ENCODE data around the gene TRMT2A. TPM values are rescaled to one million over a fixed set of nuclear protein-coding genes. Genes with fewer than 3 reads are reported as not detected.

The TRMT2A gene
- total RNA-seq, 1 donor from 2014 or later: 24.3 TPM

DNA sequence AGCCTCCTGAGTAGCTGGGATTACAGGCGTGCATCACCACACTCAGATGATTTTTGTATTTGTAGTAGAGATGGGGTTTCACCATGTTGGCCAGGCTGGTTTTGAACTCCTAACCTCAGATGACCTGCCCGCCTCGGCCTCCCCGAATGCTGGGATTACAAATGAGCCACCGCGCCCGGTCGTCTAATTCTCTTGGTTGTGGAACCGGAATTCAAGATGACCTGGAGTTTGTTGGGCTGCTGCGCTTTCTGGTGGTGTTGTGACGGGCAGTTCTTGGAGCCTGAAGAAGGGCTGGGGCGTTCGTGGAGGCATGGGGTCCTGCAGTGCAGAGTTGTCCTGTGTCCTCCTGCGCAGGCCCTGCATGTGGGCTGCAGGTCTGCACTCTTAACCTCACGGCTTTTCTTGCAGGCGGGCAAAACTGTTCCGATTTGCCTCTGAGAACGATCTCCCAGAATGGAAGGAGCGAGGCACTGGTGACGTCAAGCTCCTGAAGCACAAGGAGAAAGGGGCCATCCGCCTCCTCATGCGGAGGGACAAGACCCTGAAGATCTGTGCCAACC, 4.9 kb upstream of the TRMT2A start:
- Mint-ChIP-seq H3K27ac (no peak overlapping the region), H3K27me3 (ENCODE audit: insufficient read depth, low read depth) (peaks cover 2% of the 10 kb centered on the region), H3K4me1 (peaks cover 19% of the 10 kb centered on the region), H3K36me3 (peaks cover 13% of the 10 kb centered on the region), H3K9me3 (no peaks in the 10 kb centered on the region), H3K4me3 (no peak overlapping the region)
- DNase-seq (ENCODE audit: low spot score): no peak
- H3K36me3 ChIP-seq: peaks cover 3% of the 10 kb centered on the region
- no peak overlapping the region for H2AFZ ChIP-seq (replicated peaks)
- H3K79me2 ChIP-seq (ENCODE audit: low read depth): peaks cover 76% of the 10 kb centered on the region
- no peak overlapping the region for H3K4me2 ChIP-seq
- H3K9ac ChIP-seq: peak overlapping the region; percentile 8
- H3K27me3 ChIP-seq: no peaks in the 10 kb centered on the region
- H3K27ac ChIP-seq: no peak overlapping the region
- H3K4me3 ChIP-seq: no peak overlapping the region
- TF ChIP-seq, protein P1, sequence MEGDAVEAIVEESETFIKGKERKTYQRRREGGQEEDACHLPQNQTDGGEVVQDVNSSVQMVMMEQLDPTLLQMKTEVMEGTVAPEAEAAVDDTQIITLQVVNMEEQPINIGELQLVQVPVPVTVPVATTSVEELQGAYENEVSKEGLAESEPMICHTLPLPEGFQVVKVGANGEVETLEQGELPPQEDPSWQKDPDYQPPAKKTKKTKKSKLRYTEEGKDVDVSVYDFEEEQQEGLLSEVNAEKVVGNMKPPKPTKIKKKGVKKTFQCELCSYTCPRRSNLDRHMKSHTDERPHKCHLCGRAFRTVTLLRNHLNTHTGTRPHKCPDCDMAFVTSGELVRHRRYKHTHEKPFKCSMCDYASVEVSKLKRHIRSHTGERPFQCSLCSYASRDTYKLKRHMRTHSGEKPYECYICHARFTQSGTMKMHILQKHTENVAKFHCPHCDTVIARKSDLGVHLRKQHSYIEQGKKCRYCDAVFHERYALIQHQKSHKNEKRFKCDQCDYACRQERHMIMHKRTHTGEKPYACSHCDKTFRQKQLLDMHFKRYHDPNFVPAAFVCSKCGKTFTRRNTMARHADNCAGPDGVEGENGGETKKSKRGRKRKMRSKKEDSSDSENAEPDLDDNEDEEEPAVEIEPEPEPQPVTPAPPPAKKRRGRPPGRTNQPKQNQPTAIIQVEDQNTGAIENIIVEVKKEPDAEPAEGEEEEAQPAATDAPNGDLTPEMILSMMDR (IDR thresholded peaks at IDR 0.05): no peak
- TF ChIP-seq EZH2phosphoT487 (IDR thresholded peaks at IDR 0.05) (no peak), EZH2 (IDR thresholded peaks at IDR 0.05) (no peak)
- peaks cover 30% of the 10 kb centered on the region for H3F3A ChIP-seq (ENCODE audit: low read depth)
- no peaks in the 10 kb centered on the region for H3K9me3 ChIP-seq (ENCODE audit: low read depth)
- peaks cover 81% of the 10 kb centered on the region for H4K20me1 ChIP-seq (ENCODE audit: low read depth)
- H3K4me1 ChIP-seq: peaks cover 11% of the 10 kb centered on the region

DNA sequence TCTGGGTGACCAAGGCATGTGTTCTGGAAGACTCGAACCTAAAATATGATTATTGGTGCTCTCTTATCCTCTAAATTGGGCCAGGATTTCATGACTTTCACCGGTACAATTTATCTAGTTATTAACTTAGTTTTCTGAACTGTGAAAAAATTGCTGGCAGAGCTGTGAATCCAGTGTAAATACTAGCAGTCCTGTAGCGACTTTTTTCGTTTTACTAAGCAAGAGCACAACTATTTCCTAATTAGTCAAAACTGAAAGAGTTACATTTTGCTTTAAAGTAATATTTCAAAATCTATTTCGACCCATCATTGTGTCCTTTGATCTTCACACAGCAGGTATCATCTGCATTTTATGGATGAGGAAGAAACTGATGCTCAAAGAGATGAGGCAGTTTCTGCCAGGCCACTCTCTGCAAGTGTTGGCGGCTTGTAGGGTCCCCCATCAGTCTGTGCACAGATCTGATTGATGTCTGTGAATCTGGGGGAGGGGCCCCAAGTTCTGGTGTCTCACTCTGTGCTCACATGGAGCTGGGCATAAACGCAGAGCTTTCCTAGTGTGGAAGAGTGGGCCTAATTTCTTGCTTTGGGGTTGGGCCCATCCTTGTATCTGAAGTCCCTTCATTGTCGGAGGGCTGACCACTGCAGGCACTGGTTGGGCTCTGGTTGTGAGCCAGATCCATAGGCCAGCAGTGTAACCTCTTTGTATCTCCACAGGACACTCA, 1.4 kb upstream of the TRMT2A start:
- Histone ChIP-seq H3K27ac (peak overlapping the region; percentile 84), H3K4me3 (peak overlapping the region; percentile 99), H3K9ac (peak overlapping the region; percentile 99)

DNA sequence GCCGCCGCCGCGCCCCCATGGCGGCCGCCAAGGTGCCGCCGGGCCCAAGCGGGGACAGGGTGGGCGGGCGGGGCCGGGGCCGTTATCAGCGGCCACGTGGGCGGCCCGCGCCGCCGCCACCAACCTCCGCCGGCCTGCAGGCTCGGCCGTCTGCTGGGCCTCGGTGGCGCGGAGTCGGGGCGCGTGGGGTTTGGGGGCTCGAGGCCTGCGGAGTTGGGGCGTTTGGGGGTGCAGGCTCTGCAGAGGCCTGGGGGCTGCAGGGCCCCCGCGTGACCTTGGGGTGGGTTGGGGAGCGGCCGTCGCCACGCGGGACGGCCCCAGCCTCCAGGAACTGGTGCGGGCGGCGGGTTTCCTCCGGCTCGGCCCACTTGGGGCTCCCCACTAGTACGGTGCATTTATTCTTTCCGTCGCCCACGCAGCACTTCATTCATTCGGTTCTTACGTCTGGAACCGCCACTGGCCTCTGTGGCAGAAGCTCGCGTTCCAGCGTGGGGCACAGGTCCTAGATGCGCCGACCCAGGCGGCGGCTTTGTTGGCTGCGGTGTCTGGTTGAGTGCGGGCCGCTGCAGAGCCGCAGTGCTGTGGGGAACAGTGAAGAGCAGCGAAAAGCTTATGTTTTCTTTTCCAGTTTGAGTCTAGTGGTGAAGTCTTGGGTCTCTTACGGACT, 740 bp upstream of the TRMT2A start:
- Mint-ChIP-seq H3K4me3 (peak overlapping the region; percentile 94), H3K4me1 (peaks cover 24% of the 10 kb centered on the region), H3K27ac (peak overlapping the region; percentile 69), H3K9me3 (peaks cover 2% of the 10 kb centered on the region), H3K27me3 (ENCODE audit: insufficient read depth, low read depth) (peaks cover 4% of the 10 kb centered on the region), H3K36me3 (peaks cover 13% of the 10 kb centered on the region)
- Histone ChIP-seq H3K4me1 (peaks cover 14% of the 10 kb centered on the region), H3K9me3 (ENCODE audit: low read depth) (no peaks in the 10 kb centered on the region), H3K4me2 (peak overlapping the region; percentile 99), H3K27me3 (no peaks in the 10 kb centered on the region), H3F3A (ENCODE audit: low read depth) (peaks cover 24% of the 10 kb centered on the region), H3K79me2 (ENCODE audit: low read depth) (peaks cover 73% of the 10 kb centered on the region), H4K20me1 (ENCODE audit: low read depth) (peaks cover 44% of the 10 kb centered on the region), H2AFZ (replicated peaks) (no peak overlapping the region), H3K27ac (peak overlapping the region; percentile 84), H3K9ac (peak overlapping the region; percentile 99), H3K4me3 (peak overlapping the region; percentile 99), H3K36me3 (peaks cover 3% of the 10 kb centered on the region)
- peak; percentile 51 for DNase-seq (ENCODE audit: low spot score)
- TF ChIP-seq EZH2 (IDR thresholded peaks at IDR 0.05) (no peak), EZH2phosphoT487 (IDR thresholded peaks at IDR 0.05) (no peak)
- TF ChIP-seq, protein P1 (IDR thresholded peaks at IDR 0.05): no peak

More for the DNA sequence above, 1.4 kb upstream of the TRMT2A start:
- Histone ChIP-seq H3K9me3 (ENCODE audit: low read depth) (no peaks in the 10 kb centered on the region), H2AFZ (replicated peaks) (no peak overlapping the region), H3K36me3 (peaks cover 3% of the 10 kb centered on the region), H3K4me2 (peak overlapping the region; percentile 99), H3K27me3 (no peaks in the 10 kb centered on the region), H3K79me2 (ENCODE audit: low read depth) (peaks cover 78% of the 10 kb centered on the region), H4K20me1 (ENCODE audit: low read depth) (peaks cover 50% of the 10 kb centered on the region), H3F3A (ENCODE audit: low read depth) (peaks cover 24% of the 10 kb centered on the region), H3K4me1 (peaks cover 14% of the 10 kb centered on the region)
- Mint-ChIP-seq H3K27ac (peak overlapping the region; percentile 69), H3K4me3 (peak overlapping the region; percentile 94), H3K36me3 (peaks cover 13% of the 10 kb centered on the region), H3K27me3 (ENCODE audit: insufficient read depth, low read depth) (peaks cover 4% of the 10 kb centered on the region), H3K9me3 (peaks cover 2% of the 10 kb centered on the region), H3K4me1 (peaks cover 24% of the 10 kb centered on the region)
- no peak for TF ChIP-seq EZH2 (IDR thresholded peaks at IDR 0.05)
- peak; percentile 27 for DNase-seq (ENCODE audit: low spot score)
